Measurements from ENCODE around the gene RSPO1.

The RSPO1 gene

DNA sequence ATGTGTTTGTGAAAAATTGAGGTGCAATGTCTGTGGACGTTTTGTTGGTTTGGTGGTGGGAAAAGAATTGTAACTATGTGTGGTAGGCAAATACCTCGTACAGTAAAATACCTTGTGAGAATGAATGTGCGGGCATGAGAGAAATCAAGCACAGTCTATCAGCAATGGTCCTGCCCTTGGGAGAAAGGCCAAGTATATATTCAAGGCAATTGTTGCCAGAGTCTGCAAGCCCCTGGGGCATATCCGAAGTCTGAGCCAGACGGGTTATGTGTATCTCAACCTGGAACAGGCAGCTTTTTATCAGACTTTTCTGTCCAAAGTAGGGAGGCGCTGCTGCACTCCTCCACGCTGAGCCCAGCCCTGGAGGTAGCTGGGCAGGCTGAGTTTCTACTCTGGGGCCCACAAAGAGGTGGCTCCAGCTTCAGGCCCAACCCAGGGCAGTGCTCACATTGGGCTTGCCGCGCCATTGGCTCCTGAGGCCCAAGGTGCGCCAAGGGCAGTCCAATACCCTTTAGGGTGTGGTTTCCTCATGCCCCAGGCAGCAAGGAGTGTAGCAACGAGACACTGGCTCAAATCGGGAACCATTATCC lies 29.5 kb downstream of the RSPO1 start:
- WGBS (ENCODE audit: extremely low coverage, insufficient coverage, insufficient read length) = no CpG with 5 or more reads among the region's 12 CpGs

DNA sequence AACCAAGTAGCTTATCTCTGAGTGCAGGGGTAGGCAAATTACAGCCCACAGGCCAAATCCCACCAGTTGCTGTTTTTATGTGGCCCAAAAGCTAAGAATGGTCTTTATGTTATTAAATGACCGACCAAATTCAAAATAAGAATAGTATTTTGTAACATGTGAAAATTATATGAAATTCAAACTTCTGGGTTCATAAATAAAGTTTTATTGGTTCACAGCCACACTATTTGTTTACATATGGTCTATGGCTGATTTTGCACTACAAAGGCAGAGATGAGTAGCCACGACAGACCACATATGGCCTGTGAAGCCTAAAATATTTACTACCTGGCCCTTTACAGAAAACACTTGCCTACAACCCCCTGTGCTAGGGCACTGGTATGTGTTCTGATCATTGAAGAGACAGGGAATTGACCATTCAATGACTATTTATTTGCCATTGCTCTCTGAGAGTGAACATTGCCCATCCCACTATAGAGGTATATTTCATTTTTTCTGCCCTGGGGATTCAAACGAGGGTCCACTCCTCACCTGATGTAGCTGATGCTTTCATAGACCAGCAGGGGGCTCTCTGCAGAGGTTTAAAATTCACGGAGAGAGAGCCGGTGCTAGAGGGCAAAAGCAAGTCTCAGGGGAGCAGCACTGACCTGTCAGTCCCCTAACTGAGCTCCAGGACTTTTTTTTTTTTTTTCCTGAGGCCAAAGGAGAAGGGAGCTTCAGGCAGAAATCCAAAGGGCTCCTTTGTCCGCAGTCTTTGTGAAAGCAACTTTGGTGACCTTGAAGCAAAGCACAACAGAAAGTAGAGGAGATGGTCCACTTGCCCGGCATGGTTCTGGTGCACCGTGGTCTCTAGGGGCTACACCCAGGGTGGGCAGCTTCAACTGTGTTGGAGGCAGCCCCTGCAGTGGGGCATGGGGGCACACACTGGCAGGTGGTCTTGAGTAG lies 31.7 kb downstream of the RSPO1 start:
- H2BK120ac ChIP-seq (ENCODE audit: insufficient read depth, low read length, poor library complexity) = no peak overlapping the region
- no peak overlapping the region for H4K91ac ChIP-seq (ENCODE audit: low read depth, low read length)
- no peak overlapping the region for H3K23ac ChIP-seq (ENCODE audit: low read length)
- no peaks in the 10 kb centered on the region for H3K9me3 ChIP-seq (ENCODE audit: insufficient read depth, low read depth, low read length)
- H3K36me3 ChIP-seq (ENCODE audit: control insufficient read depth in 1 of 2, insufficient read depth in 2 of 2, low read length in 2 of 2) = no peaks in the 10 kb centered on the region
- no peak overlapping the region for H3K27ac ChIP-seq (ENCODE audit: low read depth, low read length)
- H2BK12ac ChIP-seq (ENCODE audit: low read length) = no peak overlapping the region
- H2AFZ ChIP-seq (ENCODE audit: insufficient read depth, low read length, poor library complexity) = no peak overlapping the region
- H3K4me1 ChIP-seq (ENCODE audit: control insufficient read depth in 1 of 2, insufficient read depth in 2 of 2, low read length in 2 of 2) = peaks cover 0 to 2% of the 10 kb centered on the region in 2 experiments
- H3K79me1 ChIP-seq (ENCODE audit: low read length) = no peaks in the 10 kb centered on the region
- no peak overlapping the region for H3K4me3 ChIP-seq (ENCODE audit: low read depth, low read length)
- H3K18ac ChIP-seq (ENCODE audit: low read length) = no peak overlapping the region
- no peak overlapping the region for H4K8ac ChIP-seq (ENCODE audit: low read depth, low read length)
- H3K27me3 ChIP-seq (ENCODE audit: insufficient read depth, low read length) = no peaks in the 10 kb centered on the region
- H3K79me2 ChIP-seq (ENCODE audit: control insufficient read depth, insufficient read depth, low read length, poor library complexity) = no peaks in the 10 kb centered on the region
- H4K12ac ChIP-seq (ENCODE audit: low read depth, low read length) = no peak overlapping the region
- H2AK5ac ChIP-seq (ENCODE audit: low read length) = no peak overlapping the region
- no peak overlapping the region for H3K9ac ChIP-seq (ENCODE audit: low read length)
- H3K4ac ChIP-seq (ENCODE audit: low read depth, low read length) = no peak overlapping the region
- H2BK5ac ChIP-seq (ENCODE audit: low read depth, low read length, poor library complexity) = no peak overlapping the region
- WGBS (ENCODE audit: extremely low coverage, insufficient coverage, insufficient read length) = no CpG with 5 or more reads among the region's 8 CpGs
- H3K14ac ChIP-seq (ENCODE audit: low read length) = no peak overlapping the region
- no peak overlapping the region for H3K4me2 ChIP-seq (ENCODE audit: low read length)
- DNase-seq = peak; percentile 9 to 71

More for the DNA sequence above, 29.5 kb downstream of the RSPO1 start:
- no peak overlapping the region for H3K14ac ChIP-seq (ENCODE audit: low read length)
- H2AFZ ChIP-seq (ENCODE audit: insufficient read depth, low read length, poor library complexity) = no peak overlapping the region
- no peak overlapping the region for H3K27ac ChIP-seq (ENCODE audit: low read depth, low read length)
- H4K8ac ChIP-seq (ENCODE audit: low read depth, low read length) = no peak overlapping the region
- no peak overlapping the region for H3K4me2 ChIP-seq (ENCODE audit: low read length)
- H3K79me1 ChIP-seq (ENCODE audit: low read length) = no peaks in the 10 kb centered on the region
- H3K9ac ChIP-seq (ENCODE audit: low read length) = no peak overlapping the region
- no peaks in the 10 kb centered on the region for H3K36me3 ChIP-seq (ENCODE audit: control insufficient read depth in 1 of 2, insufficient read depth in 2 of 2, low read length in 2 of 2)
- peaks cover 0 to 2% of the 10 kb centered on the region in 2 experiments for H3K4me1 ChIP-seq (ENCODE audit: control insufficient read depth in 1 of 2, insufficient read depth in 2 of 2, low read length in 2 of 2)
- H3K18ac ChIP-seq (ENCODE audit: low read length) = no peak overlapping the region
- no peak overlapping the region for H3K23ac ChIP-seq (ENCODE audit: low read length)
- H3K79me2 ChIP-seq (ENCODE audit: control insufficient read depth, insufficient read depth, low read length, poor library complexity) = no peaks in the 10 kb centered on the region
- no peak overlapping the region for H2BK120ac ChIP-seq (ENCODE audit: insufficient read depth, low read length, poor library complexity)
- H4K91ac ChIP-seq (ENCODE audit: low read depth, low read length) = no peak overlapping the region
- no peak overlapping the region for H2BK5ac ChIP-seq (ENCODE audit: low read depth, low read length, poor library complexity)
- H2AK5ac ChIP-seq (ENCODE audit: low read length) = no peak overlapping the region
- peak; percentile 91 to 97 for DNase-seq
- no peak overlapping the region for H2BK12ac ChIP-seq (ENCODE audit: low read length)
- no peak overlapping the region for H3K4me3 ChIP-seq (ENCODE audit: low read depth, low read length)
- H3K9me3 ChIP-seq (ENCODE audit: insufficient read depth, low read depth, low read length) = no peaks in the 10 kb centered on the region
- no peak overlapping the region for H3K4ac ChIP-seq (ENCODE audit: low read depth, low read length)
- H3K27me3 ChIP-seq (ENCODE audit: insufficient read depth, low read length) = no peaks in the 10 kb centered on the region
- H4K12ac ChIP-seq (ENCODE audit: low read depth, low read length) = no peak overlapping the region

DNA sequence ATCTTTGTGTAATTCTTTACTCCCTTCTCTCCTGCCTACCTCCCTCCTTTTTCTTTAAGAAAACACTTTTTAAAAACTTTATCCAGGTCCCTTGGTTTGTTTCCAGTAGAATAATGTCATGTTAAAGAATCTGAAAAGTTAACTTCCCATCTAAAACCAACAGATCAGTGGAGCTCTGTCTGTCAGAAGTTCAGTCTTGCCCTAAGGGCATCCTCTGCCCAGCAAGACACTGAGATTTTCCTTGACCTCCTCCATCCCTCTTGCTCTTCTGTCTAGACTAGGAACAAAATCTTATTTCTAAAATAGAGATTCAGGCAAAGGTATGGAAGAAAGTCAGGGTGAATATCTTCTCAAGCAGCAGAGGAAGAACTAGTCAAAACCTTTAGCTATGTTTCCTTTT lies 33.3 kb downstream of the RSPO1 start:
- no peak overlapping the region for H3K4me2 ChIP-seq (ENCODE audit: low read length)
- no peaks in the 10 kb centered on the region for H3K36me3 ChIP-seq (ENCODE audit: control insufficient read depth in 1 of 2, insufficient read depth in 2 of 2, low read length in 2 of 2)
- no peak overlapping the region for H2BK5ac ChIP-seq (ENCODE audit: low read depth, low read length, poor library complexity)
- H3K14ac ChIP-seq (ENCODE audit: low read length) = no peak overlapping the region
- H3K9me3 ChIP-seq (ENCODE audit: insufficient read depth, low read depth, low read length) = no peaks in the 10 kb centered on the region
- H3K4me3 ChIP-seq (ENCODE audit: low read depth, low read length) = no peak overlapping the region
- no peak overlapping the region for H3K18ac ChIP-seq (ENCODE audit: low read length)
- H3K23ac ChIP-seq (ENCODE audit: low read length) = no peak overlapping the region
- H4K8ac ChIP-seq (ENCODE audit: low read depth, low read length) = no peak overlapping the region
- no peak overlapping the region for H2BK120ac ChIP-seq (ENCODE audit: insufficient read depth, low read length, poor library complexity)
- no peak overlapping the region for H4K91ac ChIP-seq (ENCODE audit: low read depth, low read length)
- no peaks in the 10 kb centered on the region for H3K79me2 ChIP-seq (ENCODE audit: control insufficient read depth, insufficient read depth, low read length, poor library complexity)
- no peak overlapping the region for H2BK12ac ChIP-seq (ENCODE audit: low read length)
- H3K27me3 ChIP-seq (ENCODE audit: insufficient read depth, low read length) = no peaks in the 10 kb centered on the region
- no peak overlapping the region for H4K12ac ChIP-seq (ENCODE audit: low read depth, low read length)
- no peaks in the 10 kb centered on the region for H3K79me1 ChIP-seq (ENCODE audit: low read length)
- no peak overlapping the region for H3K27ac ChIP-seq (ENCODE audit: low read depth, low read length)
- no peak overlapping the region for H3K4ac ChIP-seq (ENCODE audit: low read depth, low read length)
- no peak overlapping the region for H3K9ac ChIP-seq (ENCODE audit: low read length)
- no peak overlapping the region for H2AFZ ChIP-seq (ENCODE audit: insufficient read depth, low read length, poor library complexity)
- DNase-seq = no peak
- H2AK5ac ChIP-seq (ENCODE audit: low read length) = no peak overlapping the region
- H3K4me1 ChIP-seq (ENCODE audit: control insufficient read depth in 1 of 2, insufficient read depth in 2 of 2, low read length in 2 of 2) = peaks cover 0 to 1% of the 10 kb centered on the region in 2 experiments

DNA sequence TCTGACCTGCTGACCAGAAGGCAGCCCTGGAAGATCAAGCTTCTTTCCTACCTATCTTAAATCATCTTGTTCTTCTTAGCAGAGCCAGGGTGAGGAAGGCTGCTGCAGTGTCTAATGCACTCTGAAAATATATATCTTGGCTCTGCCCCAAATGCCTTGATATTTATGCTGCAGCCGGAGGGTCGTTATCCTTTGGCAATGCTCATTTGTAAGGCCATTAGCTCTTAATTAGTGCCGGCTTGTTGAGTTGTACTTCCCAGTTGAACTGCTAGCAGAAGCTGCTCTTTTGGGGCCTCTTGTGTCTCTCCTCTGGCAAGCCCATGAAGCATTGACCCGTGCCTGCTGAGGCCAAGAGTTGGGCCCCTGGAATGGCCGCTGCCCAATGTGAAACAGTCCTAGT lies 34.8 kb downstream of the RSPO1 start:
- WGBS (ENCODE audit: extremely low coverage, insufficient coverage, insufficient read length) = no CpG with 5 or more reads among the region's 5 CpGs
- no peak overlapping the region for H3K23ac ChIP-seq (ENCODE audit: low read length)
- no peaks in the 10 kb centered on the region for H3K27me3 ChIP-seq (ENCODE audit: insufficient read depth, low read length)
- H3K4ac ChIP-seq (ENCODE audit: low read depth, low read length) = no peak overlapping the region
- no peak overlapping the region for H2BK5ac ChIP-seq (ENCODE audit: low read depth, low read length, poor library complexity)
- no peaks in the 10 kb centered on the region for H3K4me1 ChIP-seq (ENCODE audit: control insufficient read depth in 1 of 2, insufficient read depth in 2 of 2, low read length in 2 of 2)
- no peak overlapping the region for H2BK12ac ChIP-seq (ENCODE audit: low read length)
- H3K18ac ChIP-seq (ENCODE audit: low read length) = no peak overlapping the region
- H2AFZ ChIP-seq (ENCODE audit: insufficient read depth, low read length, poor library complexity) = no peak overlapping the region
- no peak for DNase-seq
- no peak overlapping the region for H4K8ac ChIP-seq (ENCODE audit: low read depth, low read length)
- no peak overlapping the region for H4K12ac ChIP-seq (ENCODE audit: low read depth, low read length)
- no peak overlapping the region for H2AK5ac ChIP-seq (ENCODE audit: low read length)
- no peak overlapping the region for H3K14ac ChIP-seq (ENCODE audit: low read length)
- no peaks in the 10 kb centered on the region for H3K9me3 ChIP-seq (ENCODE audit: insufficient read depth, low read depth, low read length)
- no peaks in the 10 kb centered on the region for H3K36me3 ChIP-seq (ENCODE audit: control insufficient read depth in 1 of 2, insufficient read depth in 2 of 2, low read length in 2 of 2)
- H3K79me2 ChIP-seq (ENCODE audit: control insufficient read depth, insufficient read depth, low read length, poor library complexity) = peaks cover 5% of the 10 kb centered on the region
- H3K79me1 ChIP-seq (ENCODE audit: low read length) = peaks cover 5% of the 10 kb centered on the region
- H3K4me2 ChIP-seq (ENCODE audit: low read length) = no peak overlapping the region
- no peak overlapping the region for H3K4me3 ChIP-seq (ENCODE audit: low read depth, low read length)
- no peak overlapping the region for H2BK120ac ChIP-seq (ENCODE audit: insufficient read depth, low read length, poor library complexity)
- H3K27ac ChIP-seq (ENCODE audit: low read depth, low read length) = no peak overlapping the region
- H4K91ac ChIP-seq (ENCODE audit: low read depth, low read length) = no peak overlapping the region
- no peak overlapping the region for H3K9ac ChIP-seq (ENCODE audit: low read length)

All from trophoblast cell (in vitro differentiated cells and primary cell).